Mucosa of descending colon (tissue), 3 donors: ENCODE measurements around the gene TRAPPC8. TPM values are rescaled to one million over a fixed set of nuclear protein-coding genes. Genes with fewer than 3 reads are reported as not detected.

ENCODE experiments used
- ATAC-seq: fragments of 200-7000 bp; cut with Tn5 transposase; one replicate; pipeline ENCODE4 v1.9.1; 2020; ENCODE audit warnings: mild to moderate bottlenecking, moderate library complexity
- DNase-seq, 3 donors: peaks; one replicate each; pipeline ENCODE4 v3.0.0-alpha.2; 2020
- H3K36me3 ChIP-seq: fragments of 200-600 bp; one replicate; pipeline ENCODE4 v1.8.0; 2021; ENCODE audit warnings: low read depth, mild to moderate bottlenecking
- H3K4me1 ChIP-seq: fragments of 200-600 bp; one replicate; pipeline ENCODE4 v1.8.0; 2021; ENCODE audit warnings: low read depth, mild to moderate bottlenecking
- H3K4me3 ChIP-seq: fragments of 200-600 bp; one replicate; pipeline ENCODE4 v1.8.0; 2021; ENCODE audit warnings: mild to moderate bottlenecking
- H3K9me3 ChIP-seq: fragments of 200-600 bp; one replicate; pipeline ENCODE4 v1.8.0; 2021; ENCODE audit warnings: mild to moderate bottlenecking
- CTCF ChIP-seq: fragments of 200-600 bp; IDR thresholded peaks from one replicate; pipeline ENCODE4 v1.8.0; 2022; ENCODE audit warnings: antibody characterized with exemption, mild to moderate bottlenecking
- intact Hi-C, 2 donors: fragments of 100-400 bp; cut with DNase I in 1 of 2; cut with micrococcal nuclease in 1 of 2; formaldehyde crosslinking; loops; one replicate each; pipeline versions ENCODE4 v1.11.0 to v1.11.1; 2022; cut with DNase I, micrococcal nuclease
- total RNA-seq, 3 donors: library from RNA; stranded (reverse); fragmentation: NEBNext Ultra II Directional in 2 of 3; extraction: Animal tissue kit (Norgen Biotek cat#: 25700) in 2 of 3; gene quantifications; one replicate each; pipeline versions ENCODE4 v1.2.1 to v1.2.4, GENCODE V29; 2021 to 2023
- donor health status: DM: no; HTN: no; CAD: no; lungs with moderate emphysema.
- donor health status: DM: no; HTN: no; CAD: no.
- donor health status: DM: no; HTN: yes; CAD: no.

TRAPPC8 gene
- total RNA-seq, 3 donors from 2014 or later, result 42.6 to 51.4 (median 51.2) TPM

- Histone ChIP-seq H3K9me3 (no peaks in the 10 kb centered on the region), H3K36me3 (no peaks in the 10 kb centered on the region), H3K4me1 (no peaks in the 10 kb centered on the region), H3K4me3 (no peak overlapping the region)
- intact Hi-C loops, result no loop called here
- ATAC-seq (peak; percentile 12), DNase-seq (no peak)
- no peak for TF ChIP-seq CTCF
Measured at GRCh38 chr18:31791817-31792579, 150.9 kb downstream of the TRAPPC8 start.

- Histone ChIP-seq H3K9me3 (no peaks in the 10 kb centered on the region), H3K4me1 (no peaks in the 10 kb centered on the region), H3K36me3 (no peaks in the 10 kb centered on the region), H3K4me3 (no peak overlapping the region)
- DNase-seq (no peak), ATAC-seq (no peak)
- no peak for TF ChIP-seq CTCF
- intact Hi-C loops, result no loop called here
Measured at GRCh38 chr18:31789409-31789808, 153.5 kb downstream of the TRAPPC8 start.

- H3K36me3 ChIP-seq, result no peaks in the 10 kb centered on the region
- H3K4me1 ChIP-seq, result no peaks in the 10 kb centered on the region
- intact Hi-C loops, result no loop called here
- H3K9me3 ChIP-seq, result peaks cover 20% of the 10 kb centered on the region
- no peak for TF ChIP-seq CTCF
- no peak overlapping the region for H3K4me3 ChIP-seq
- ATAC-seq, result no peak
- no peak for DNase-seq
Measured at GRCh38 chr18:31783059-31783458, 159.9 kb downstream of the TRAPPC8 start.

Other genes with a start within 250 kb of the TRAPPC8 start
- not detected for gene SLC25A52, start 182.2 kb downstream of the TRAPPC8 start, total RNA-seq
- gene RNF125, start 75.7 kb upstream of the TRAPPC8 start, total RNA-seq, result 10 to 100 TPM in 1 of 3 donors, 1 to 10 TPM in 2; 7.5 to 18.7 (median 8.9) TPM
- gene RNF138, start 148.7 kb upstream of the TRAPPC8 start, total RNA-seq, result 10 to 100 TPM; 37.3 to 74.3 (median 45.7) TPM
- 10 to 100 TPM in 1 of 3 donors, 1 to 10 TPM in 2; 5.9 to 11.6 (median 6.9) TPM for gene MEP1B, start 246.9 kb upstream of the TRAPPC8 start, total RNA-seq